ENCODE measurements around the gene KCNK10. TPM values are rescaled to one million over a fixed set of nuclear protein-coding genes. Genes with fewer than 3 reads are reported as not detected.

The KCNK10 gene
- total and polyA plus RNA-seq, 7 donors = under 0.01 to 0.60 (median 0.28) TPM; not detected in 1

DNA sequence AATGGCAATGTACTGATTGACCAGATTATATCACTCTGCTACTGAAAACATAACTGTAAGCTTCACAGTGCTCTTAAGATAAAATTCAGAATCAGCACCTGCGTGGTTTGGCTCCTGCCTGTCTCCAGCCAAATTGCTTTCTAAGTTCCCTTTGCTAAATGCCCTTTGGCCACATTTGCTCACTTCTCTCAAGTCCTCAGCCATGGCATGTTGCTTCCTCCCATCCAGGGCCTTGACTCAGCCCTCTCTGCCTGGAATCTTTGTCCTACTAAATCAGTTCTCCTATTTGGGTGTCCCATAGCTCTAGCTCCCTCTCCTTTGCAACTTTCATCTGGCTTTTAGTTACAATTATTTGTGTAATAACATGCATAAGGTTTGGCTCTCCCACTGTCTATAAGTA lies 71.4 kb downstream of the KCNK10 start:
- no peak for TF ChIP-seq CTCF (IDR thresholded peaks at IDR 0.05)
- TF ChIP-seq POLR2A (IDR thresholded peaks at IDR 0.05) = no peak
- TF ChIP-seq POLR2AphosphoS5 (IDR thresholded peaks at IDR 0.05) = no peak
- TF ChIP-seq EP300 (IDR thresholded peaks at IDR 0.05) = no peak
- intact Hi-C loops (cut with DNase I) = no loop called here
- H3K9me3 ChIP-seq = no peaks in the 10 kb centered on the region
- H3K36me3 ChIP-seq = no peaks in the 10 kb centered on the region
- no peak for DNase-seq
- no peaks in the 10 kb centered on the region for H3K4me1 ChIP-seq
- H3K27ac ChIP-seq = no peak overlapping the region
- no peak overlapping the region for H3K4me3 ChIP-seq
- WGBS, 2 donors = 19 to 65% methylated on average over 1 of the region's 1 CpG
- H3K27me3 ChIP-seq = no peaks in the 10 kb centered on the region

GRCh38 chr14:88249266-88249665 lies 73.8 kb downstream of the KCNK10 start:
- 90 to 93% methylated on average over 4 of the region's 4 CpGs for WGBS, 2 donors
- H3K27me3 ChIP-seq = no peaks in the 10 kb centered on the region
- no peak overlapping the region for H3K27ac ChIP-seq
- no peaks in the 10 kb centered on the region for H3K36me3 ChIP-seq
- TF ChIP-seq POLR2AphosphoS5 (IDR thresholded peaks at IDR 0.05) (no peak), POLR2A (IDR thresholded peaks at IDR 0.05) (no peak), EP300 (IDR thresholded peaks at IDR 0.05) (no peak), CTCF (IDR thresholded peaks at IDR 0.05) (no peak)
- no peaks in the 10 kb centered on the region for H3K4me1 ChIP-seq
- H3K4me3 ChIP-seq = no peak overlapping the region
- no peak for DNase-seq
- intact Hi-C loops (cut with DNase I) = no loop called here
- no peaks in the 10 kb centered on the region for H3K9me3 ChIP-seq

DNA sequence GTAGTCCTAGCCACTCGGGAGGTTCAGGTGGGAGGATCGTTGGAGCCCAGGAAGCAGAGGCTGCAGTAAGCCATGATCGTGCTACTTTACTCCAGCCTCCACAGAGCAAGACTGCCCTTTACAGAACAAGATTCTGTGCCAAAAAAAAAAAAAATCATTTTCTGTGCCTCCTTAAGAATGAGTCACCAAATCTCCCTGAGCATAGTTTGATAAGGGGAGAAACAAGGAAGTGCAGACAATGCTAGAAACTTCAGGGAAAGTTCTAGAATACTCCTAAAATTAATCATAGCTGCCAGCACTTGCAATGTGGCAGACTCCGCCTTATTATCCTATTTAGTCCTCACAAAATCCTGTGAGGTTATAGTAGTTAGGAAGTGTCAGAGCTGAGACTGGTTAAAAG lies 74.5 kb downstream of the KCNK10 start:
- intact Hi-C loops (cut with DNase I) = no loop called here
- H3K36me3 ChIP-seq = no peaks in the 10 kb centered on the region
- no peak overlapping the region for H3K27ac ChIP-seq
- H3K4me3 ChIP-seq = no peak overlapping the region
- no peak for DNase-seq
- H3K27me3 ChIP-seq = no peaks in the 10 kb centered on the region
- H3K9me3 ChIP-seq = no peaks in the 10 kb centered on the region
- TF ChIP-seq CTCF (IDR thresholded peaks at IDR 0.05) = no peak
- no peak for TF ChIP-seq POLR2AphosphoS5 (IDR thresholded peaks at IDR 0.05)
- no peak for TF ChIP-seq EP300 (IDR thresholded peaks at IDR 0.05)
- TF ChIP-seq POLR2A (IDR thresholded peaks at IDR 0.05) = no peak
- 67 to 87% methylated on average over 4 of the region's 4 CpGs for WGBS, 2 donors
- no peaks in the 10 kb centered on the region for H3K4me1 ChIP-seq

DNA sequence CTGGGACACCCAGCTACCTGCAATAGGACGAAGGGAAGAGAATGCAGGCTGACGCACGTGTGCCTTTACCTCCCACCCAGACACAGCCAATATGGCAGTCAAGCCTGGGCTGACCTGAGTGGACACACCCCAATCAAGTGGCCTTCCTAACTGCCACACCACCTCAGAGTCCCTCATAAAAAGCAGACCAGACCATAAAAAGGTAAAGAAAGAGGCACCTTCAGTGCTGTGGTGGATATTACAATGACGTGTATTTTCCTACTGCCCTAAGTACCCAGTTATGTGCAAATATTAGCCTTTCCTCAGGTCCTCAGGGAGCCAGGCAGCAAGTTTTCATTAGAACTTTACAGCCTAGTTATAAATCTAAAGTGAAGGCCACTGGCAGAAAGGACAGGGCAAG lies 75.8 kb downstream of the KCNK10 start:
- H3K4me1 ChIP-seq = no peaks in the 10 kb centered on the region
- no peaks in the 10 kb centered on the region for H3K9me3 ChIP-seq
- H3K36me3 ChIP-seq = no peaks in the 10 kb centered on the region
- intact Hi-C loops (cut with DNase I) = no loop called here
- H3K27me3 ChIP-seq = no peaks in the 10 kb centered on the region
- no peak overlapping the region for H3K27ac ChIP-seq
- no peak for DNase-seq
- TF ChIP-seq POLR2A (IDR thresholded peaks at IDR 0.05) (no peak), EP300 (IDR thresholded peaks at IDR 0.05) (no peak), CTCF (IDR thresholded peaks at IDR 0.05) (no peak), POLR2AphosphoS5 (IDR thresholded peaks at IDR 0.05) (no peak)
- no peak overlapping the region for H3K4me3 ChIP-seq
- WGBS, 2 donors = 66 to 77% methylated on average over 4 of the region's 4 CpGs

- intact Hi-C loops (cut with DNase I) = no loop called here
- 46 to 56% methylated on average over 8 of the region's 8 CpGs for WGBS, 2 donors
- Histone ChIP-seq H3K27ac (no peak overlapping the region), H3K27me3 (no peaks in the 10 kb centered on the region), H3K4me3 (no peak overlapping the region), H3K9me3 (no peaks in the 10 kb centered on the region), H3K4me1 (no peaks in the 10 kb centered on the region), H3K36me3 (no peaks in the 10 kb centered on the region)
- TF ChIP-seq CTCF (IDR thresholded peaks at IDR 0.05) = no peak
- TF ChIP-seq POLR2A (IDR thresholded peaks at IDR 0.05) = no peak
- TF ChIP-seq EP300 (IDR thresholded peaks at IDR 0.05) = no peak
- no peak for TF ChIP-seq POLR2AphosphoS5 (IDR thresholded peaks at IDR 0.05)
- DNase-seq = no peak
Observed at GRCh38 chr14:88245321-88245720, 77.7 kb downstream of the KCNK10 start.

Data from sigmoid colon (tissue), 7 donors.